SU-DHL-6 (cell line): ENCODE results near the gene DKC1.

Experiments
- H2AFZ ChIP-seq: fragments of 200-600 bp; sonication (generic); 2 replicates; pipeline ENCODE4 v1.6.1; 2014; ENCODE audit warnings: low read depth, mild to moderate bottlenecking, moderate library complexity, mixed read lengths, antibody characterized with exemption, low read length; ENCODE audit not compliant: severe bottlenecking
- H3F3A ChIP-seq: fragments of 200-600 bp; shearing (Covaris generic); 2 replicates; pipeline ENCODE4 v1.6.0; 2016; ENCODE audit warnings: antibody characterized with exemption, mild to moderate bottlenecking; ENCODE audit not compliant: insufficient read depth
- H3K27ac ChIP-seq: fragments of 200-600 bp; sonication (generic); 2 replicates; pipeline ENCODE4 v1.5.1; 2016; ENCODE audit warnings: low read depth, mild to moderate bottlenecking, low read length, moderate library complexity, mixed read lengths
- H3K27me3 ChIP-seq: fragments of 200-600 bp; sonication (generic), shearing (Covaris generic); 2 replicates; pipeline ENCODE4 v1.6.0; 2014; ENCODE audit warnings: mild to moderate bottlenecking, low read length
- H3K36me3 ChIP-seq: fragments of 200-600 bp; sonication (generic); 2 replicates; pipeline ENCODE4 v1.6.1; 2014; ENCODE audit warnings: mild to moderate bottlenecking, low read length, mixed read lengths
- H3K4me2 ChIP-seq: fragments of 300-600, 200-600 bp; shearing (Covaris generic), sonication (generic); 2 replicates; pipeline ENCODE4 v1.6.0; 2014; ENCODE audit warnings: low read length, low read depth, mild to moderate bottlenecking; ENCODE audit not compliant: poor library complexity, severe bottlenecking
- H3K4me3 ChIP-seq: fragments of 200-600 bp; sonication (generic); 2 replicates; pipeline ENCODE4 v1.5.1; 2014; ENCODE audit warnings: antibody characterized with exemption, low read length, mild to moderate bottlenecking, mixed read lengths; ENCODE audit not compliant: insufficient read depth, poor library complexity, severe bottlenecking
- H3K79me2 ChIP-seq: fragments of 200-600 bp; sonication (generic); 2 replicates; pipeline ENCODE4 v1.6.1; 2014; ENCODE audit warnings: mild to moderate bottlenecking, low read length, moderate library complexity; ENCODE audit not compliant: insufficient read depth
- H3K9ac ChIP-seq: fragments of 200-600 bp; sonication (generic); 2 replicates; pipeline ENCODE4 v1.7.0; 2014; ENCODE audit warnings: mild to moderate bottlenecking, low read length
- H3K9me2 ChIP-seq: fragments of 200-600 bp; sonication (generic); replicated peaks from 2 replicates; pipeline ENCODE4 v1.6.1; 2014; ENCODE audit warnings: low read length; ENCODE audit not compliant: insufficient read depth
- H3K9me3 ChIP-seq: fragments of 200-600 bp; sonication (generic); 2 replicates; pipeline ENCODE4 v1.6.1; 2014; ENCODE audit warnings: low read length, mixed read lengths; ENCODE audit not compliant: insufficient read depth
- H4K20me1 ChIP-seq: fragments of 200-600 bp; sonication (generic); 2 replicates; pipeline ENCODE4 v1.6.1; 2014; ENCODE audit warnings: low read depth, mild to moderate bottlenecking, antibody characterized with exemption, low read length, moderate library complexity, mixed read lengths
- EZH2phosphoT487 ChIP-seq: fragments of 200-600 bp; sonication (generic), shearing (Covaris generic); conservative IDR thresholded peaks from 2 replicates; pipeline ENCODE4 v1.6.1; 2018; ENCODE audit warnings: mild to moderate bottlenecking, antibody characterized with exemption, low read length, moderate library complexity, mixed read lengths
- TF ChIP-seq, protein P1 (sequence below): fragments of 200-600 bp; sonication (generic); IDR thresholded peaks from one replicate; pipeline ENCODE4 v1.5.1; 2017; ENCODE audit warnings: antibody characterized with exemption, mild to moderate bottlenecking, low read length, moderate library complexity; ENCODE audit not compliant: insufficient read depth, poor library complexity, severe bottlenecking

DKC1 gene

GRCh38 chrX:154727871-154728270 is 34.8 kb upstream of the DKC1 start:
- Histone ChIP-seq H3K36me3 (no peaks in the 10 kb centered on the region), H3K4me2 (no peak overlapping the region), H3K4me3 (no peak overlapping the region), H3F3A (no peaks in the 10 kb centered on the region), H3K9ac (no peak overlapping the region), H4K20me1 (no peaks in the 10 kb centered on the region), H3K27me3 (no peaks in the 10 kb centered on the region), H2AFZ (no peak overlapping the region), H3K27ac (no peak overlapping the region), H3K79me2 (no peaks in the 10 kb centered on the region), H3K9me2 (no peaks in the 10 kb centered on the region), H3K9me3 (no peaks in the 10 kb centered on the region)
- TF ChIP-seq, protein P1, sequence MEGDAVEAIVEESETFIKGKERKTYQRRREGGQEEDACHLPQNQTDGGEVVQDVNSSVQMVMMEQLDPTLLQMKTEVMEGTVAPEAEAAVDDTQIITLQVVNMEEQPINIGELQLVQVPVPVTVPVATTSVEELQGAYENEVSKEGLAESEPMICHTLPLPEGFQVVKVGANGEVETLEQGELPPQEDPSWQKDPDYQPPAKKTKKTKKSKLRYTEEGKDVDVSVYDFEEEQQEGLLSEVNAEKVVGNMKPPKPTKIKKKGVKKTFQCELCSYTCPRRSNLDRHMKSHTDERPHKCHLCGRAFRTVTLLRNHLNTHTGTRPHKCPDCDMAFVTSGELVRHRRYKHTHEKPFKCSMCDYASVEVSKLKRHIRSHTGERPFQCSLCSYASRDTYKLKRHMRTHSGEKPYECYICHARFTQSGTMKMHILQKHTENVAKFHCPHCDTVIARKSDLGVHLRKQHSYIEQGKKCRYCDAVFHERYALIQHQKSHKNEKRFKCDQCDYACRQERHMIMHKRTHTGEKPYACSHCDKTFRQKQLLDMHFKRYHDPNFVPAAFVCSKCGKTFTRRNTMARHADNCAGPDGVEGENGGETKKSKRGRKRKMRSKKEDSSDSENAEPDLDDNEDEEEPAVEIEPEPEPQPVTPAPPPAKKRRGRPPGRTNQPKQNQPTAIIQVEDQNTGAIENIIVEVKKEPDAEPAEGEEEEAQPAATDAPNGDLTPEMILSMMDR = no peak
- no peak for TF ChIP-seq EZH2phosphoT487

GRCh38 chrX:154728431-154729190 is 34.1 kb upstream of the DKC1 start:
- Histone ChIP-seq H2AFZ (no peak overlapping the region), H4K20me1 (no peaks in the 10 kb centered on the region), H3K27me3 (no peaks in the 10 kb centered on the region), H3K9me2 (no peaks in the 10 kb centered on the region), H3K4me3 (no peak overlapping the region), H3K36me3 (no peaks in the 10 kb centered on the region), H3K9ac (no peak overlapping the region), H3K9me3 (no peaks in the 10 kb centered on the region), H3F3A (no peaks in the 10 kb centered on the region), H3K27ac (no peak overlapping the region), H3K4me2 (no peak overlapping the region), H3K79me2 (no peaks in the 10 kb centered on the region)
- no peak for TF ChIP-seq EZH2phosphoT487
- TF ChIP-seq, protein P1 = no peak

DNA sequence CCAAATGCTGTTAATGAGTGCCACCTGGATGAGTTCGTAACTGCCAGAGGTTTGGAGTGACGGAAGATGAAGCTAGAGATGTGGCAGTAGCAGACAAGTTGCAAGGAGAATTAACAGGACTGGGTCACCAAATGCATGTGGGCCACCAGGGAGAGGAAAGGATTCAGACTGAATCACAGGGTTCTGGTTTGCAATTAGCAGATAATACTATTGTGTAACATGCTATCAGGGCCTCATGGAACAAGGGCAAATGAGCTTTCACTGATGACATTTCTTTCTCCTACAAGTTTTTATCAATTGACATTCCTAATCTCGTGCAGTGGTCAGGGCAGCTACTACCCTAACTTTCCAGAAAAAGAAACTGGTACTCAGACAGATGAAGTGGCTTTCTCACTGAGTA is 33.2 kb upstream of the DKC1 start:
- Histone ChIP-seq H3K27ac (no peak overlapping the region), H4K20me1 (no peaks in the 10 kb centered on the region), H3K27me3 (no peaks in the 10 kb centered on the region), H3K9me3 (no peaks in the 10 kb centered on the region), H3K9ac (no peak overlapping the region), H3K9me2 (no peaks in the 10 kb centered on the region), H3K36me3 (no peaks in the 10 kb centered on the region), H3K4me2 (no peak overlapping the region), H3F3A (no peaks in the 10 kb centered on the region), H2AFZ (no peak overlapping the region), H3K79me2 (no peaks in the 10 kb centered on the region), H3K4me3 (no peak overlapping the region)
- TF ChIP-seq, protein P1 = no peak
- TF ChIP-seq EZH2phosphoT487 = no peak
